Stimulated activated CD8-positive, alpha-beta memory T cell treated with anti-CD3 and anti-CD28 coated beads, Interleukin-4, amount 100 ng/mL, for 1 hour (primary cell): ENCODE measurements around the gene KRTAP17-1.

ENCODE experiments used
- DNase-seq, 2 donors: peaks; one replicate each; pipeline ENCODE4 v3.0.0-alpha.2; 2020; ENCODE audit warnings: low read depth in 2 of 2, low spot score in 1 of 2

Gene KRTAP17-1

GRCh38 chr17:41333098-41333497 is 17.6 kb upstream of the KRTAP17-1 start:
- DNase-seq = no peak

DNA sequence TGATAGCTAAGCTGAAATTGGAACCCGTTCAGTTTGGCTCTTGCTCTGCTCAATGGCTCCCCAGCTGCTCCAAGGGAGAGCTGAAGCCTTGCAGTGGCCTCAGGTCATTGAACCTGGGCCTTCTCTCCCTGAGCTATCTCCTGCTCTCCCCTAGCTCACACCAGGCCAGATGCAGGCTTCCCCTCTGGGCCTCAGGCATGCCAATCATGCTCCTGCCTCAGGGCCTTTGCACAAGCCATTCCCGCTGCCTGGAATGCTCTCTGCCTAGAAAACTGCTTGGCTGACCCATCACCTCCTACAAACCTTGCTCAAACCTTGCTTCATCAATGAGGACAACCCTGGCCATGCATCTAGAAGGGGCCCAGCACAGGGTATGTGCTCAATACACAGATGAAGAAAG is 16.7 kb upstream of the KRTAP17-1 start:
- no peak for DNase-seq

GRCh38 chr17:41331606-41332005 is 16.1 kb upstream of the KRTAP17-1 start:
- DNase-seq = no peak

- no peak for DNase-seq
Observed at GRCh38 chr17:41329279-41329948, 13.9 kb upstream of the KRTAP17-1 start.

DNA sequence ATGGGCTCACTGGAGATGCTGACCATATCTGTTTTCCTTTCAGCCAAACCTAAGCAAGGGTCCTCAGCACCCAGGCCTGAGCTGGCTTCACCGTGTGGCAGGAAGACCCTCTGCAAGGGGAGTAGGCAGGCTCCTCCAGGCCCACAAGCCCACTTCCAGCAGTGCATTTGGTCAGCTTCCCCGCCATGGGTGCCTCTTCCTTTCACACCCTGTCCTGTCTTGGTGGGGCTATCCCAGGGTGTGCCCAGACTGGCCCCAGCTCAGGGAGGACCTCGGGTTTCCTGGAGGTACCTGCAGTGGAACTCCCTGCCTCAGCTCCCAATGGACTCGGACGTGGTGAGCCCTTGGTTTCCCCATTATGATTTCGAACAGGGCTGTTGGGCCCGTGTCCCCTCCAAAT is 12.7 kb upstream of the KRTAP17-1 start:
- DNase-seq = no peak

DNA sequence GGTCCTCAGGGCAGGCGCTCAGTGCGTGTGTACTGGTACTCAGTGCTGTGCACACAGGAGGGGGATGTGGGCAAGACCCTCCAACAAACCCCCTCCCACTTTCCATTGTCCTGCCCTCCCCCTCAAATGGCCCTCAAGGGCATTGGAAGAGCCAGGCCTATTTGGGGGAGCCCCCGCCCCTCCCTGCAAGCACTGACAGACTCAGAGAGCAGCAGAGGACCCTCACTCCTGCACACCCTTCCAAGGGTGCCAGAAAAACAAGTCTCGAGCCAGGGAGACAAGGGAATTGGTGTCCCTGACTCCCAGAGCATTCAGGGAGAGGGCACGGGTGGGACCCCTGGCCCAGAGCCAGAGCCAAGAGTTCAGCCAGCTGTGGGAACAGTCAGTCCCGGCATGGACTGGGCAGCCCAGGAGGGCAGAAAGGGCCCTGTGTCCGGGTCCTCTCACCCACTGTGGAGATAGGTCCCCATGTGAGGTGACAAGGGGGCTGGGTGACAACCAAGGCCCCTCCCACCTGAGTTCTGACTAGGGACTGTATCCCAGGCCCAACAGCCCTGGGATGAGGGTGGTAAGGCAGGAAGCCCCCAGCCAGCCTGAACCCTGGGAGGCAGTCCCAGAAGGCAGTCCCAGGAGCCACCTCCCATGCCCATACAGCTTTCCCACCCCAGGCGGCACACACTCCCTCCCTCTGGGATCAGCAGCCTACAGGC is 12.1 kb upstream of the KRTAP17-1 start:
- no peak for DNase-seq

DNA sequence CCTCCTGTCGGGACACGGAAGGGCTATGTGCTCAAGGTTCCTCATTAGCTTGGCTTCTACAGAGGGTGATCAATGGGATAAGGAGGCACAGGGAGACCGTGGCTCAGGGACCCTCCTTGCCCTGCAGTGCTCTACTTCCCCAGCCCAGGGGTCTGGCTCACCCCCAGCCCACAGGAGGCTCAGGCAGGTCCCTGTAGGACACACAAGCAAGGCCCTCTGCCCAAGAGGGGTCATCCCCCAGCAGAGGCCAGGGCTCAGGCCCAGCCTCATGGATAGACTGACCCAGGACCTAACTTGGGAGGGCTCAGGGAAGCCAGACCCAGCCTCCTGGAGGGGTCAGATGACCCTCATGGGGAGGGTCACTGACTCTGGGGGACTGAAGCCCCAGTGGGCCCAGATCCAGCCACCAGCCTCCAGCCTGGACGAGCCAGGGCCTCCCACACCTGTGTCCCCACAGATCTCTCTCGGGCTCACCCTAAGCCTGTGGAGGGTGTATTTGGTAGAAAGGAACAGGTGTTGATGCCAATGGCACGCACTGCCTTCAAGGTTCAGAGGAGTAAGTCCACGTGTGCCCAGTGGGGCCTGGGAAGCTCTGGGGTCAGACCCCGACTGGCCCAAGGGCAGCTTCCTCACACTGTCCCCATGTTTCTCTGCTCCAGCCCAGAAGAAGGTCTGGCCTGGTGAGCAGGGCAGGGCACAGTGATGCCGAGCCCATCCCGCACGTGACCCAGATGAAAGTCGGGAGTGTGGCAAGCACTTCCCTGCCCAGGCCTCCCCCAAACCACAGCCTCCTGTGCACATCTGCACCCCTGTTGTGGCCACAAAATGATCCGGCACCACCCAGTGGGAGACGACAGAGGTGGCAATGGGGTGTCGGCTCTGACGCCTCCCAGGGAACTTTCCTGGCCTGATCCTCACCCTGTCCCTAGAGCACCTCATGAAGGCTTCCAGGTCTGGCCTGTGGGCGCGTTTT is 10.9 kb upstream of the KRTAP17-1 start:
- no peak for DNase-seq

DNA sequence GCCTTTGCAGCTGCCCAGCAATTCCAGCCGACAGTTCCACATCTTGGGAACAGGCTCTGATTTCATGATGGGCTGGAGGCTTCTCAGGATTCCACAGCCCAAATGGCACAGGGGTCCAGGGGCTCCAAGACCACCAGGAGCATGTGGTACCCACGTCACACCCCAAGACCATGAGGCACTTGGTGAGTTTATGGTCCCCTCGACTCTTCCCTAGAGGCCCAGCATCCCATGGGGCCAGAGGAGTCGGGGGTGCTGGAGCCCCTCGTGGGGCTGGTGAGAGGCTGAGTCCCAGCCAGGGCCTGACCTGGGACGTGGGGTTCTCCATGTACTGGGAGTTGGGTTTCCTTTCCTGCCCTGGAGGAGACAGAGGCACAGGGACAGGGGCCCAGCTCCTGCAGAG is 10.1 kb upstream of the KRTAP17-1 start:
- DNase-seq = no peak

- DNase-seq = no peak
Observed at GRCh38 chr17:41325126-41325525, 9.6 kb upstream of the KRTAP17-1 start.

DNA sequence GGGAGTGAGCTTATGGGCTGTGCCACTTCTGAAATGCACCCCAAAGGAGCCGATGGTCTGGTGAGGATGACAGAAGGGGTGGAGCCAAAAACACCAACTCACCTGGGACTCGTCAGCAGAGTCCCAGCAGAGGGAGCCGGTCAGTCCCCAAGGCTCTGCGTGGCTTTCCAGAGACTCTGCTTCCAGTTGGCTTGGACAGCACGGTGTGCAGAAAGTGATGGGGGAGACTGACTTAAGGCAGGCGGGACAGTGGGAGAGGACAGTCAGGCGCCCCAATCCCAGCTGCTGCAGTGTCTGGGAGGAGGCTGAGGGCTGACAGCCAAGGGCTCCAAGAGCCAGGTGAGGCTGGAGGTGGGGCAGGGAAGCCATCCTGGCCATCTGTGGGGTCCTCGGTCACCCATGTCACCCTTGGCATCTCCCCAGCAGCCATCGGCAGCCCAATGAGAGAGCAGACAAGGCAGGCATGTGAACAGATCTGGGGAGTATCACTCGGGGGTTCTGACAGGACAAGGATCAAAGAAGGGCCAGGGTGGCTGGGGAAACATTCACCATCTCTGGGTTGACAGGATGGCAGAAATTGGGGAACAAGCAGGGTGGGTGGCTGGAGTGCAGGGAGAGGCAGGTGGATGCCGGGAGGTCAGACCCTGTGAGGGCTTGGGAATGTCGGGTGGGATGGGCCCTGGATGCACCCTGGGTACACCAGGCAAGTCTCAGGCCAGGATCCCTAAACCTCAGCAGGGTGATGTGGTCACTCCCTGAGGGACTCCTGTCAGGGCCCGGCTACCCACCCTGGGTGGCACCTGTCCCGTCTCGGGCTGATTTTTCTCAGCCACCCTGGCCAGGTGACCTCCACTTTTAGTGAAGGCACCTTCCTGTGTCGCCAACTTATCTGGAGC is 8.9 kb upstream of the KRTAP17-1 start:
- DNase-seq = no peak

GRCh38 chr17:41322903-41323895 is 7.7 kb upstream of the KRTAP17-1 start:
- no peak for DNase-seq

GRCh38 chr17:41322094-41322902 is 6.8 kb upstream of the KRTAP17-1 start:
- no peak for DNase-seq

DNA sequence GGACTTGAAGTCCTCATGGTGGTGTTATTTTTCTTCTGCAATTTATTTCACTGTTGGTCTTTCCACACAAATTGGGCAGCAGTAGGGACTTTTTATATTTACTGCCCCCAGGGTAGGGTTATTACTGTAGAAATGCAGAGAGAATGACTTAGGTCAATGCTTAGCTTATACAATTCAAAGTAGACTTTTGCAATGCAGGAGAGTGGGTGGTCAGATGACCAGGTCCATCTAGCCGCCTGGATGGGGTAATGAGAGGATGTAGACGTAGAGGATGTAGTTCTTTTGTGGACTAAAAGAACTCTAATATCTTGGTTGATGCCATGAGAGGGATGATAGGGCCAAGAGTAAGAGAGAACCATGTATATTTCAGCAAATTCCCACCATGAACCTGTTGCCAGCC is 2.7 kb upstream of the KRTAP17-1 start:
- no peak for DNase-seq

DNA sequence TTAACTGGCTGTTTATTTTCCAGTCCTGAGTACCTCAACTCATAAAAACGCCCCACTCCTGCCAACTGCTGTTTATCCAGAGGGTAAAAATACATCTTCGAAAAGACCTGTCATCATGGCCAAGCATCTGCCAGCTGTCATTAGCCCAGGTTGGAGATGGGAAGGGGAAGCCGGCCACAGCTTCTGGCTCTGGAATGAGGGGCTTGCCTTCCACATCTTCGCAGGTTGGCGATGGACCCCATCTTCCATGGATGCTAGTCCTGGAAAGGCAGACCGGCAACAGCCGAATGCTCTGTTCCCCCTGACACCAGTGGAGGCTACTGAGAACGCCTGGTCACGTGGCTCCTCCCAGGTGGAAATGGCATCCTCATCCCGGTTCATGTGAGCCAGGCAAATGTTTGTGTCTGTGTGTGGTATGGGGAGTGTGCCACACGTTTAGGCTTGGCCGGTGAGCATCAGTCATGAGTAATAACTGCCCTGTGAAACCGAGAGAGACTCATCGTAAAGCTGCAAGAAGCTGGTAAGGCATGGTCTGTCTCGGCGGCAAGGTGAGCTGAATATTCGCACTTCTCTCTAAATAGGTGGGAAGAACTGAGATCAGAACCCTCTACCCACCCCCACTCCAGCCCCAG is 420 bp upstream of the KRTAP17-1 start:
- DNase-seq = no peak

GRCh38 chr17:41311111-41311510 is 4.4 kb downstream of the KRTAP17-1 start:
- no peak for DNase-seq

- DNase-seq = no peak
Observed at GRCh38 chr17:41308918-41309359, 6.6 kb downstream of the KRTAP17-1 start, which contains the start of gene KRTAP16-1. Gene KRTAP16-1, minus strand, starts transcription at chr17:41309309. Its CDS starts 56 bp downstream, at chr17:41309253.

- peak; percentile 40 to 63 for DNase-seq
Observed at GRCh38 chr17:41308251-41308917, 7.1 kb downstream of the KRTAP17-1 start.
